ENCODE data around the gene ATP6V1F.

Gene ATP6V1F

DNA sequence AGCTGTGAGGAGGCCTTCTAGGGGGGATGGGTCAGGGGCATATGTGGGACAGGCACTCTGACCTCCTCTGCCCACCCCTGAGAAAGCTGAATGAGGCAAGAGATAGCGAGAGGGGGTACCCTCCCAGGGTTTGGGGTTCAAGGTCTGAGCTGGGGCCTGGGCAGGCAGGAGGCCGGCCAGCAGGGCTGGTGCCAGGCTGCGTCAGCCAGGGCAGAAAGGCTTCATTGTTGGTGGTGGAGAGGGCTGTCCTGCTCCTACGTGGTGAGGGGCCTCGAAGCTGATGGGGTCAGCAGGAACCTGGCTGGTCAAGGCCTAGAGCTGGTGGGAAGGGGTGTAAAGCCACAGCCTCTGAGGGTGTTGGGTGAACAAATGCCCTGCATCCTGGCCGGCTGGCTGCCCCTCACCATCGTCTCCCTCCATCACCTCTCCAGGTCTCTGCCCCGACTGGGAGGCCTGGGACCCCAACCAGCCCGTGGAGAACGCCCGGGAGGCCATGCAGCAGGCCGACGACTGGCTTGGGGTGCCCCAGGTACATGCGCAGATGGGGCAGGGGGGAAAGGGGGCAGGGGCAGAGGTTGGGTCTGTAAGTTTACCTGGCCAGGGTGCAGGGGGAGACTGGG is 25.8 kb upstream of the ATP6V1F start:
- H3K79me2 ChIP-seq (ENCODE audit: low read length), result no peaks in the 10 kb centered on the region
- H3K27me3 ChIP-seq (ENCODE audit: low read depth, low read length), result no peaks in the 10 kb centered on the region
- no peaks in the 10 kb centered on the region for H3K36me3 ChIP-seq (replicated peaks; ENCODE audit: low read depth, low read length)
- H3K27ac ChIP-seq (ENCODE audit: low read length), result no peak overlapping the region
- H3K4me1 ChIP-seq (ENCODE audit: low read length), result peaks cover 3% of the 10 kb centered on the region
- TF ChIP-seq, protein P1, sequence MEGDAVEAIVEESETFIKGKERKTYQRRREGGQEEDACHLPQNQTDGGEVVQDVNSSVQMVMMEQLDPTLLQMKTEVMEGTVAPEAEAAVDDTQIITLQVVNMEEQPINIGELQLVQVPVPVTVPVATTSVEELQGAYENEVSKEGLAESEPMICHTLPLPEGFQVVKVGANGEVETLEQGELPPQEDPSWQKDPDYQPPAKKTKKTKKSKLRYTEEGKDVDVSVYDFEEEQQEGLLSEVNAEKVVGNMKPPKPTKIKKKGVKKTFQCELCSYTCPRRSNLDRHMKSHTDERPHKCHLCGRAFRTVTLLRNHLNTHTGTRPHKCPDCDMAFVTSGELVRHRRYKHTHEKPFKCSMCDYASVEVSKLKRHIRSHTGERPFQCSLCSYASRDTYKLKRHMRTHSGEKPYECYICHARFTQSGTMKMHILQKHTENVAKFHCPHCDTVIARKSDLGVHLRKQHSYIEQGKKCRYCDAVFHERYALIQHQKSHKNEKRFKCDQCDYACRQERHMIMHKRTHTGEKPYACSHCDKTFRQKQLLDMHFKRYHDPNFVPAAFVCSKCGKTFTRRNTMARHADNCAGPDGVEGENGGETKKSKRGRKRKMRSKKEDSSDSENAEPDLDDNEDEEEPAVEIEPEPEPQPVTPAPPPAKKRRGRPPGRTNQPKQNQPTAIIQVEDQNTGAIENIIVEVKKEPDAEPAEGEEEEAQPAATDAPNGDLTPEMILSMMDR (IDR thresholded peaks at IDR 0.05; ENCODE audit: low read depth, low read length), result no peak
- no peak for TF ChIP-seq EZH2phosphoT487 (IDR thresholded peaks at IDR 0.05; ENCODE audit: low read depth)
- no peak overlapping the region for H2AFZ ChIP-seq (ENCODE audit: low read depth, low read length)
- H3K9me3 ChIP-seq (ENCODE audit: insufficient read depth, low read length), result no peaks in the 10 kb centered on the region
- no peak overlapping the region for H3K4me3 ChIP-seq (ENCODE audit: low read length)
- H3K9ac ChIP-seq (ENCODE audit: low read length), result no peak overlapping the region
- no peak overlapping the region for H3K4me2 ChIP-seq (ENCODE audit: low read length)
- no peaks in the 10 kb centered on the region for H4K20me1 ChIP-seq (ENCODE audit: insufficient read depth, low read length)

DNA sequence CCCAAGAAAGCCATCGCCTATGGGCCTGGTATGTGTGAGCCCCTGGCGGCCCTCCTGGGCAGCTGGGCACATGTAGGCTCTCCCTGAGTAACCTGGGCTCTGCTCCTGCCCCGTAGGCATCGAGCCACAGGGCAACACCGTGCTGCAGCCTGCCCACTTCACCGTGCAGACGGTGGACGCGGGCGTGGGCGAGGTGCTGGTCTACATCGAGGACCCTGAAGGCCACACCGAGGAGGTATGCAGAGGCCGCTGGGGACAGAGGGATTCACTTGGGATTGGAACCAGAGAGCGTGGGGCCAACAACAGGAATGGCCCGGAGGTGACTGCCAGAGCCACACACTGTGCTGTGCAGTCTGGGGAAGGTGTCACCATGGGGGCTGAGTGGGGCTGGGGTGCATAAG is 25.1 kb upstream of the ATP6V1F start:
- H2AFZ ChIP-seq (ENCODE audit: low read depth, low read length), result no peak overlapping the region
- H3K4me2 ChIP-seq (ENCODE audit: low read length), result no peak overlapping the region
- H3K36me3 ChIP-seq (replicated peaks; ENCODE audit: low read depth, low read length), result no peaks in the 10 kb centered on the region
- no peaks in the 10 kb centered on the region for H3K27me3 ChIP-seq (ENCODE audit: low read depth, low read length)
- H3K79me2 ChIP-seq (ENCODE audit: low read length), result no peaks in the 10 kb centered on the region
- H3K27ac ChIP-seq (ENCODE audit: low read length), result no peak overlapping the region
- no peaks in the 10 kb centered on the region for H4K20me1 ChIP-seq (ENCODE audit: insufficient read depth, low read length)
- H3K4me1 ChIP-seq (ENCODE audit: low read length), result peaks cover 3% of the 10 kb centered on the region; the same call in 1 of the 2 replicates
- H3K9me3 ChIP-seq (ENCODE audit: insufficient read depth, low read length), result no peaks in the 10 kb centered on the region
- H3K4me3 ChIP-seq (ENCODE audit: low read length), result no peak overlapping the region
- no peak overlapping the region for H3K9ac ChIP-seq (ENCODE audit: low read length)
- TF ChIP-seq, protein P1 (IDR thresholded peaks at IDR 0.05; ENCODE audit: low read depth, low read length), result no peak
- TF ChIP-seq EZH2phosphoT487 (IDR thresholded peaks at IDR 0.05; ENCODE audit: low read depth), result no peak

DNA sequence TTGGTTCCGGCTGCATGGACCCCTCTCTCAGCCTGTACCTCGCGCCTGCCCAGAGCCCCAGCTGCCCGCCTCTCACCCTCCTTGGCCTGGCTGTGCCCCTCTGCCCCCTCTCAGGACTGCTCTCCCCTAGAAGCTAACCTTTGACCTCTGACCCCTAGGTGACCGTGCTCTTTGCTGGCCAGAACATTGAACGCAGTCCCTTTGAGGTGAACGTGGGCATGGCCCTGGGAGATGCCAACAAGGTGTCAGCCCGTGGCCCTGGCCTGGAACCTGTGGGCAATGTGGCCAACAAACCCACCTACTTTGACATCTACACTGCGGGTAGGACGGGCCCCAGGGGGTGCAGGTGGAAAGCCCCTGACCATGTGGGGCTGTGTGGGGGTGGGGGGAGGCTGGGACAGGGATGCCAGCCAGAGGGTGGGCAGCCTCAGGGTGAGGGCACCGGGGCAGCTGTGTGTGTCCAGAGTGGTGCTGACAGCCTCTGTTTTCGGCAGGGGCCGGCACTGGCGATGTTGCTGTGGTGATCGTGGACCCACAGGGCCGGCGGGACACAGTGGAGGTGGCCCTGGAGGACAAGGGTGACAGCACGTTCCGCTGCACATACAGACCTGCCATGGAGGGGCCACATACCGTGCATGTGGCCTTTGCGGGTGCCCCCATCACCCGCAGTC is 24.4 kb upstream of the ATP6V1F start:
- no peaks in the 10 kb centered on the region for H3K79me2 ChIP-seq (ENCODE audit: low read length)
- TF ChIP-seq, protein P1 (IDR thresholded peaks at IDR 0.05; ENCODE audit: low read depth, low read length), result no peak
- TF ChIP-seq EZH2phosphoT487 (IDR thresholded peaks at IDR 0.05; ENCODE audit: low read depth), result no peak
- no peaks in the 10 kb centered on the region for H4K20me1 ChIP-seq (ENCODE audit: insufficient read depth, low read length)
- no peaks in the 10 kb centered on the region for H3K36me3 ChIP-seq (replicated peaks; ENCODE audit: low read depth, low read length)
- H3K27ac ChIP-seq (ENCODE audit: low read length), result no peak overlapping the region
- no peaks in the 10 kb centered on the region for H3K9me3 ChIP-seq (ENCODE audit: insufficient read depth, low read length)
- H2AFZ ChIP-seq (ENCODE audit: low read depth, low read length), result no peak overlapping the region
- no peaks in the 10 kb centered on the region for H3K27me3 ChIP-seq (ENCODE audit: low read depth, low read length)
- H3K4me1 ChIP-seq (ENCODE audit: low read length), result peaks cover 3% of the 10 kb centered on the region; the same call in 1 of the 2 replicates
- no peak overlapping the region for H3K4me2 ChIP-seq (ENCODE audit: low read length)
- H3K9ac ChIP-seq (ENCODE audit: low read length), result no peak overlapping the region
- no peak overlapping the region for H3K4me3 ChIP-seq (ENCODE audit: low read length)

DNA sequence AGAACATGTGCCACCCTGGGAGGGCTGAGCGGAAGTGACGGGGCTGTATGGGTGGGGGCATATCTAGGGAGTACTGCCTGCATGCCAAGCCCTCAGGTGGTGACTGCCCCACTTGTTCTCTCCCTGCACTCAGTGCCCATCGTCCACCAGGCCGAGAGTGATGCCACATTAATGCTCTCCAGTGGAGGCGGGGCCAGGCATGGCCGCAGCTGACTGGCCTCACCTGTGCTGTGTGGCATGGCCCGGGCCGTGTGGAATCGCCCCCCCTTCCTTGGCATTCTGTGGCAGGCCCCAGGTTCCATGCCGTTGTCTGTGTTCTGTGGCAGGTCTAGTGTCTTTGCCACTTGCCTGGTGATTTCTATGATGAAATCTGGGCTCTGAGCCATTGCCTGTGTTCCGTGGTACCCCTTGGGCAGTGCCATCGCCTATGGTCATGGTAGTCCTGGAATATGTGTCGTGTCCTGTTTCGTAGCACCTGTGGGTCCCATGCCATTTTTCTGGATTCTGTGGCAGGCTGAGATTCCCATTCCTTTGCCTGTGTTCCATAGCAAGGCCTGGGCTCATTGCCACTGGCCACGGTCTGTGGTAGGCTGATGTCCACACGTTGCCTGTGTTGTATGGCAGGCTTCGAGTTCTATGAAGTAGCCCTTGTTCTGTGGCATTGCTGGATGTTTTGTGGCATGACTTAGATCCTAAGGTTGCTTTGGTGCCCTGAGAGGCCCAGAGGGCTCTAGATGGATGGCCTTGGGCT is 23.5 kb upstream of the ATP6V1F start:
- peaks cover 3% of the 10 kb centered on the region; the same call in 1 of the 2 replicates for H3K4me1 ChIP-seq (ENCODE audit: low read length)
- H3K27me3 ChIP-seq (ENCODE audit: low read depth, low read length), result no peaks in the 10 kb centered on the region
- no peak overlapping the region for H3K4me2 ChIP-seq (ENCODE audit: low read length)
- H3K36me3 ChIP-seq (replicated peaks; ENCODE audit: low read depth, low read length), result no peaks in the 10 kb centered on the region
- H4K20me1 ChIP-seq (ENCODE audit: insufficient read depth, low read length), result no peaks in the 10 kb centered on the region
- no peak overlapping the region for H3K9ac ChIP-seq (ENCODE audit: low read length)
- H3K4me3 ChIP-seq (ENCODE audit: low read length), result no peak overlapping the region
- no peaks in the 10 kb centered on the region for H3K79me2 ChIP-seq (ENCODE audit: low read length)
- H3K9me3 ChIP-seq (ENCODE audit: insufficient read depth, low read length), result no peaks in the 10 kb centered on the region
- no peak for TF ChIP-seq EZH2phosphoT487 (IDR thresholded peaks at IDR 0.05; ENCODE audit: low read depth)
- TF ChIP-seq, protein P1 (IDR thresholded peaks at IDR 0.05; ENCODE audit: low read depth, low read length), result no peak
- no peak overlapping the region for H3K27ac ChIP-seq (ENCODE audit: low read length)
- H2AFZ ChIP-seq (ENCODE audit: low read depth, low read length), result no peak overlapping the region
